ENCODE results near the gene MESD.
"Not testable (repeated sequence)": the region's sequence is repeated elsewhere in the genome, so short reads cannot be mapped to it uniquely, and the experiment has no call there.

Gene MESD

DNA sequence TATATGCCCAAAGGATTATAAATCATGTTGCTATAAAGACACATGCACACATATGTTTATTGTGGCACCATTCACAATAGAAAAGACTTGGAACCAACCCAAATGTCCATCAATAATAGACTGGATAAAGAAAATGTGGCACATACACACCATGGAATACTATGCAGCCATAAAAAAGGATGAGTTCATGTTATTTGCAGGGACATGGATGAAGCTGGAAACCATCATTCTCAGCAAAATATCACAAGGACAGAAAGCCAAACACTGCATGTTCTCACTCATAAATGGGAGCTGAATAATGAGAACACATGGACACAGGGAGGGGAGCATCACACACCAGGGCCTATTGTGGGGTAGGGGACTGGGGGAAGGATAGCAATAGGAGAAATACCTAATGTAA lies 24.2 kb downstream of the MESD start:
- DNase-seq (ENCODE audit: low read depth), result not testable (repeated sequence)

DNA sequence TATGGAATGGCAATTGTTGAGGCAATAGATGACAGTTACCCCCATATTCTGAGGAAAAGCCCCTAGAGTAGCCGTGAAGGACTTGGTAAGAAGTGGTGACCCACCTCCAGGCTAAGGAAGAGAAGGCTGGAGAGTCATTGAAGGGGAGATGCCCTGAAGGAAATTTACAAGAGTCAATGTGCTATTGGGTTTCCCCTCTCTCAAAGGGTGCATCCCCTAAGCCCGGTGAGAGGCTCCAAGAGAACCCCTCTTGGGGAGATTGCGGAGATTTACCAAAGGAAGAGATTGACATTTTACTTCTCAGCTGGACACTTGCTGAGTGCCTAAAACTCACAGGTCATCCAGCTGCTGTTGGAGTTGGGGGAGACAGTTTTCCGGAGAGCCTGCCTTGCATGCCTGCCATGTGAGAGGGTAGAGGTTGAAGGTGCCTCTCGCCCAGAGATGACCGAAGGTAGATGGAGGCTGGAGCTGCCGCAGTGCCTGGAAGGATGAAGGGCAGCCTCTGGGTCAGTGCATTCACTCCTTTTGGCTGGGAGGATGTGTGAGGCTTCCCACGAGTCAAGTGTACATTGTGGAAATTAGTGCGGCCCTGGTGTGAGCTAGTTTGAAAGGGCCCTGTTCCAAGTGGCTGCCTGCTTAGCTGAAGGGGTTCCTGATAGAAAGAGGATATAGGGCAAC lies 30.7 kb downstream of the MESD start:
- no peak for DNase-seq (ENCODE audit: low read depth)

DNA sequence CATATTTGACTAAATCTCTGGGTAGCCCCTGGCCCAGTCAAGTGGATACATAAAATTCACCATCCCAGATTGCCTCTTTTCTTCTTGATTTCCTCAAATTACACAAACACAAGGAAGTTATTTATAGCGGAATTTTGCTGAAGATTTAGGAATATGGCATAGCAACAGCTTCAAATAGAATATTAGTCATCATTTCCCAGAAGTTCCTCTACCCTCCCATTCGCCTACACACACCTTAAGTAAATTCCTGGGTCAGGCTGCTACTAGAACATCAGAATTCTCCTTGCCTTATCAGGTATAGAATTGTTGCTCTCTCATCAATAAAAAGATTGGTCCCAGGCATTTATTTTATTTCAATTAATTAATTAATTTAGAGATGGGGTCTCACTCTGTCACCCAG lies 31.6 kb downstream of the MESD start:
- DNase-seq (ENCODE audit: low read depth), result no peak

DNA sequence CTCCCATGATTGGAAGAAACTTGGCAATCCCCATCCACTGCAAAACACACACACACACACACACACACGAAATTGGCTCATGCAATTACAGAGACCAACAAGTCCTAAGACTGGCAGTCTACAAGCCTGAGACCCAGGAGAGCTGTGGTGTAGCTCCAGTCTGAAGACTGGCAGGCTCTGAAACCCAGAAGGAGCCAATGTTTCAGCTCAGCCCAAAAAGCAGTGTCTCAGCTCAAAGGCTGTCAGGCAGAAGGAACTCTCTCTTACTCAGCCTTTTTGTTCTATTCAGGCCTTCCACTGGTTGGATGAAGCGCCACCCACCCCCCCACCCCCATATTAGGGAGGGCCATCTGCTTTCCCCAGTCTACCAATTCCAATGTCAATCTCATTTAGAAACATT lies 32.1 kb downstream of the MESD start:
- no peak for DNase-seq (ENCODE audit: low read depth)

DNA sequence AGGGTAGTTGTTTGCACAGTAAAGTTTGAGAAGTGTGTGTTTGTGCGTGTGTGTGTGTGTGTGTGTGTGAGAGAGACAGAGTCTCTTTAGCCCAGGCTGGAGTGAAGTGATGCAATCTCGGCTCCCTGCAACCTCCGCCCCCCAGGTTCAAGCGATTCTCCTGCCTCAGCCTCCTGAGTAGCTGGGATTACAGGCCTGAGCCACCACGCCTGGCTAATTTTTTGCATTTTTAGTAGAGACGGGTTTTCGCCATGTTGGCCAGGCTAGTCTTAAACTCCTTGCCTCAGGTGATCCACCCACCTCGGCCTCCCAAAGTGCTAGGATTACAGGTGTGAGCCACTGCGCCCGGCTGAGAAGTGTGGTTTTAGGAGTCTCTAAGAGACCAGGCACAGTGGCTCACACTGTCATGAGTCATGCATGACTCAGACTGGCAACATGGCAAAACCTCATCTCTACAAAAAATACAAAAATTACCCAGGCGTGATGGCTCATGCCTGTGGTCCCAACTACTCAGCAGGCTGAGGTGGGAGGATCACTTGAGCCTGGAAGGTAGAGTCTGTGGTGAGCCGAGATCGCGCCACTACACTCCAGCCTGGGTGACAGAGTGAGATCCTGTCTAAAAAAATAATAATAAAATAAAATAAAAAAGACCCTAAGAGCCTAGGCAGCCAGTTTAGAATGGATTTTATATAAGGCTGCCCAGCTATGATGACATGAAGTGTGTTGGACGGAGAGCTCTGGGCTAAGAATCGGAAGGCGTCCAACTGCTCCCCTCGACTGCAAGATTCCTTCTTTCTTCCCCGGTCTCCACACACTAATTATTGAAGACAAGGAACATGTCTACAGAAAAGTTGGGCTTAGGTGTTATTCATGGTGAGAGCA lies 33.8 kb downstream of the MESD start:
- DNase-seq (ENCODE audit: low read depth), result peak; percentile 78

DNA sequence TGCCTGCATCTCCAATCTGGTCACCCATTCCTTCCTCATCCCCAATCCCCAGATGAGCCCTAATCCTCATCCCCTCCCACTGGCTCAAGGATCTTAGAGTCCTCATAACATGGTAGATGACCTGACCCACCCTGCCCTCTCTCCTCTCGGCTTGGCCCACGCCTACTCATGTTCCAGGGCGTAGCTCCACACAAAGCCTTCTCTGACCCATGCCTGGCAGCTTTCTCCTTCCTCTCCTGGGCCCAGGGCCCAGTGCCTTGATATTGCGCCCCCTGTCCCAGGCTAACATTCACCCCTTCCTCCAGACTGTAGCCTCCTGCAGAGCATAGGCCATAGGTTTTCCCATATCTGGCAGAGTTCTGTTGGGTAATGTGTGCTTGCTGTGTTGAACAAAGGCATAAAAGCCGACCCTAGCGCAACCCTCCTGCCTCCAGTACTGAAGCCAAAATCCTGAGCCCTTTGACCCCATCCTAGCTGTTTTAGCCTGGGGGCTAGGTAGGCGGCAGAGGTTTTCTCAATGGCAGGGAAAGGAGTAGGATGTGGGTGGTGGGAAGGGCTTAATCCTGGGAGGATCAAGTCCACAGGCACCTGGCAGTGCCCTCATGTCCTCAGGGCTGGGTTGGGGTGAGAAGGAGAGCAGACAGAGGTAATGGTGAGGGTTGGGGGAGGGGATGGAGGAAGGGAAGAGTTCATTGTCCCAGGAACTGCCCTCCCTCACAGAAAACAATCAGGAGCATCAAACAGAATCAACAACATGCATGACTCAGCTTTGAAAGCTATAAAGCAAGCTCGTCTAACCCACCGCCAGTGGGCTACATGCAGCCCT lies 35.5 kb downstream of the MESD start:
- no peak for DNase-seq (ENCODE audit: low read depth)

DNA sequence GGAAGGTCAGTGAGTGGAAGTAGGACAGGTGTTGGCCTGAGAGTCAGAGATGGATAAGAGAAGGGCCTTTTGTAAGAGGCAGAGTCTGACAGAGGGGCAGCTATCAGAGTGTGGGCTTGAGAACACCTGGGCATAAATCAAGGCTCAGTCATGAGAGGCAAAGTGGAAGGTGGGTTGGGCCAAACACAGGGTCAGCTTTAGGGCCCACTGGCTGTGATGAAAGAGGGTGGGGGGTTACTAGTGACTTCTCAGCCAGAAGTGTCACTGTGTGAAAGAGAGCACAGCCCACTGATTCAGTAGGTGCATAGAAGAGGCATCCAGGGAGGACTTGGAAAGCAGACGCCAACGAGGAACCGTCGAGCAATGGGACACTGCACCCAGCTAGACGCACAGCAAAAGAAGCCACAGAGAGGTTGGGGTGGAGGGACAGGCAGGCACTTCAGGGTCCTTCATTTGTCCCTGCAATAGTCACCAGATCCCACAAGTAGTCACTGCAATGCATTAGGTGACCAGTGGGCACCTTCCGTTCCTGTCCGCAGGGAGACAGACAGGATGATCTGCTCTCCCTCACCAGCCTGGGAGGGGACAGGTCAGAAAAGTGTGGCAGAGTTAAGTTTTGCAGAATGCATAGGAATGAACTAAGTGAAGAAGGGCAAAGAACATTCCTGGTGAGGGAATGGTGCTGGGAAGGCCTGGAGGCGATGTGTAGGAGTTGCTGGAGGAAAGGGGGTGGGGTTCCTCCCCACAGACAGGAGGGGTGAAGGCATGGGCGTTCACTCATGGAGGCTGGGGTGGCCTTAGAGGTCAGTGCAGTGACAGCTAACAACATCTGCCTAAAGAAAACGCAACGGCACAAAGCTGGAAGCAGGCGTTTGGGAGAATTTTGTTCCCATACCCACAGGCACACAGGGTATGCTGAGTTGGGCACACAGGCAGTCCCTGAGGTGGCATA lies 36.3 kb downstream of the MESD start:
- DNase-seq (ENCODE audit: low read depth), result no peak

DNA sequence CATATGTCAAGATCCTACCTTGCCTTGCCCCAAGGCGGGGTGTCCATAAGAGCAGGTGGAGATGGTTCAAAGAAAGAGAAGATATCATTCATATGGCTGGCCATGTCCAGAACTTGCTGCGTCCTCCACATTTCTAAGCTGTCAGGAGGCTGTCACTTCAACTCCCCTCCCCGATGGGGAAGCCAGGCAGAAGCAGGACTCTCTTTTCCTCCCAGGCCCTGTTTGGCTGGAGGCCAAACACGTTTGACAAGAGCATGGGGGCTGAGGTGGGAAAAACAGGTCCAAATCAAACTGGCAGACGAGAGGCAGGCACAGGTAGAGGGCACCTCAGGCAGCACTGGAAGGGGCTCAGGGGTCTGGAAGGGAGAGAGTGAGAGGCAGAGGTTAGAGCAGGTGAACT lies 37.7 kb downstream of the MESD start:
- no peak for DNase-seq (ENCODE audit: low read depth)

DNA sequence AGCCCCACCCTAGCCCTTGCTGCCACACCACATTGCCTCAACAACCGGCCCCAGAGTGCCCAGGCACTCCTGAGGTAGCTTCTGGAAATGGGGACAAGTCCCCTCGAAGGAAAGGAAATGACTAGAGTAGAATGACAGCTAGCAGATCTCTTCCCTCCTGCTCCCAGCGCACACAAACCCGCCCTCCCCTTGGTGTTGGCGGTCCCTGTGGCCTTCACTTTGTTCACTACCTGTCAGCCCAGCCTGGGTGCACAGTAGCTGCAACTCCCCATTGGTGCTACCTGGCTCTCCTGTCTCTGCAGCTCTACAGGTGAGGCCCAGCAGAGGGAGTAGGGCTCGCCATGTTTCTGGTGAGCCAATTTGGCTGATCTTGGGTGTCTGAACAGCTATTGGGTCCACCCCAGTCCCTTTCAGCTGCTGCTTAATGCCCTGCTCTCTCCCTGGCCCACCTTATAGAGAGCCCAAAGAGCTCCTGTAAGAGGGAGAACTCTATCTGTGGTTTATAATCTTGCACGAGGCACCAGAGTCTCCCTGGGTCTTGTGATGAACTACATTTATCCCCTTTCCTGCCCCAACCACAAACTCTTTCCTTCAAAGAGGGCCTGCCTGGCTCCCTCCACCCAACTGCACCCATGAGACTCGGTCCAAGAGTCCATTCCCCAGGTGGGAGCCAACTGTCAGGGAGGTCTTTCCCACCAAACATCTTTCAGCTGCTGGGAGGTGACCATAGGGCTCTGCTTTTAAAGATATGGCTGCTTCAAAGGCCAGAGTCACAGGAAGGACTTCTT lies 39.1 kb downstream of the MESD start:
- no peak for DNase-seq (ENCODE audit: low read depth)

DNA sequence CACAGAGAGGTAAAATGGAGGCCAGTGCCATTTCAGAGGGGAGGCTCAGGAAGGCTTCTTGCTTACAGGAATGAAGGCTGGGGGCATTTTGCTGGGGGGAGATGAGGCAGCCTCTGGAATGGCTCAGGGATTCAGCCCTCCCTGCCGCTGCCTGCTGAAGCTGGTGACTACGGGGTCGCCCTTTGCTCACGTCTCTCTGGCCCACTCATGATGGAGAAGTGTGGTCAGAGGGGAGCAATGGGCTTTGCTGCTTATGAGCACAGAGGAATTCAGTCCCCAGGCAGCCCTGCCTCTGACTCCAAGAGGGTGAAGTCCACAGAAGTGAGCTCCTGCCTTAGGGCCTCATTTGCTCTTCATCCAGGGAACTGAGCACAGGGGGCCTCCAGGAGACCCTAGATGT lies 39.9 kb downstream of the MESD start:
- no peak for DNase-seq (ENCODE audit: low read depth)

DNA sequence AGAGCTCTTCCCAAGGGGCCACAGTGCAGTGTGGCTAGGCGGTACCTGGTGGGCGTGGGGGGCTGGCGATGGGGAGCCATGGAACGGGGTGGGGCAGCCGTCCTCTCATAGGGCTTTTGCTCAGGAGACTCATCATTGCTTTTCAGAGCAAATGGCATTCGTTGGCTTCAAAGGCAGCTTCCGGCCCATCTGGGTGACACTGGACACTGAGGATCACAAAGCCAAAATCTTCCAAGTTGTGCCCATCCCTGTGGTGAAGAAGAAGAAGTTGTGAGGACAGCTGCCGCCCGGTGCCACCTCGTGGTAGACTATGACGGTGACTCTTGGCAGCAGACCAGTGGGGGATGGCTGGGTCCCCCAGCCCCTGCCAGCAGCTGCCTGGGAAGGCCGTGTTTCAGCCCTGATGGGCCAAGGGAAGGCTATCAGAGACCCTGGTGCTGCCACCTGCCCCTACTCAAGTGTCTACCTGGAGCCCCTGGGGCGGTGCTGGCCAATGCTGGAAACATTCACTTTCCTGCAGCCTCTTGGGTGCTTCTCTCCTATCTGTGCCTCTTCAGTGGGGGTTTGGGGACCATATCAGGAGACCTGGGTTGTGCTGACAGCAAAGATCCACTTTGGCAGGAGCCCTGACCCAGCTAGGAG lies 40.8 kb downstream of the MESD start:
- no peak for DNase-seq (ENCODE audit: low read depth)

DNA sequence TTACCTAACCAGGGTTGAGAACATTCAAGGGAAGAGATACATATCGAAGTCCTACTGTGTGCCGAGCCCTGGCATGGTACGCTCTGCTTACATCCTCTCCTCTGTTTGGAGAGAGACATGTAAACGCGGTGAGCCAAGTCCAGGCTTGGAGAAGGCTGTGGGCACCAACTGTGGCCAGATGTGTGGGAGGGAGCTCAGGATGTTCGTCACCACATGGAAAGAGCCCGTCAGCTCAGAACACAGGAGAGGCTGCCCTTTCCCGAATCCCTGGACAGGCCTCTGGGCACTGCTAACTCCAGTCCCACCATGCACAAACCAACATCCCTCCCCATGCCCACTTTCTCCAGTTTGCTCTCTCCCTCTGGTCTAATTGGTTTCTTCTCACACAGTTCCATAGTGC lies 43.0 kb downstream of the MESD start:
- DNase-seq (ENCODE audit: low read depth), result no peak

DNA sequence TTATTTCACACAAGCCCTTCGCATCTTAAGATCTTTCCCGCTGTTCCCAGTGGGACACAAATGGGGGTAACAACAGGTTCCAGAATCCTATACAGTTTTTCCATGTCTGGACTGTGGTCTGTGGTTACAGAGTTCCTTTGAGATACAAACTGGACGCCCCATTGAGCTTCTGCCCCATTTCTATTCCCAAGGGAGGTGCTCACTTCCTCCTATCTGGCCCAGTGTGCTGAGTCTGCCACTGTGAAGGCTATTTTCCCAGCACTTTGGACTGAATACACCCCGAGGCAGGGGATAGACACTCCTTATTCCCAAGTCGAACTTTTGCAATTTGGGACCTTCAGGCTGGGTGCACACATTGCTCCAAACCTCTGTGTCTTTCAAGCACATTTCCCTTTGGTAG lies 44.0 kb downstream of the MESD start:
- no peak for DNase-seq (ENCODE audit: low read depth)

DNA sequence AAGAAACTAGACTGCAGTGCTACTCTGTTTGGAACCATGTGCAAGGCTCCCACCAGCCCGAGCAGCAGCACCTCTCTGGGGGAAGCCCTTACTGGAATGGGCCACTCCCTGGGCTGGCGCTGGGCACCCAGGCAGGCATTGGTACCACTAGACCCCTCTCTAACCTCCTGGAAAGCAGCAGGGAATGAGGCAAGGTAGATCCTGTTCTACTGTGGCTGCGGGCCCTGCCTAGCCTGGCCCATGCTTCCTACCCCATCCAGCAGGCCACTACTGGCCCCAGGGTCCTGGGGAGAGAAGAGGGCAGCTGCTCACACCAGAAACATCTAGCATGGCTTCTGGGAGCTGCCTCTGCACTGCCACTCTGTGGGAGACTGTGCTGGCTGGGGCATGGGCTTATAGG lies 44.8 kb downstream of the MESD start:
- DNase-seq (ENCODE audit: low read depth), result no peak

DNA sequence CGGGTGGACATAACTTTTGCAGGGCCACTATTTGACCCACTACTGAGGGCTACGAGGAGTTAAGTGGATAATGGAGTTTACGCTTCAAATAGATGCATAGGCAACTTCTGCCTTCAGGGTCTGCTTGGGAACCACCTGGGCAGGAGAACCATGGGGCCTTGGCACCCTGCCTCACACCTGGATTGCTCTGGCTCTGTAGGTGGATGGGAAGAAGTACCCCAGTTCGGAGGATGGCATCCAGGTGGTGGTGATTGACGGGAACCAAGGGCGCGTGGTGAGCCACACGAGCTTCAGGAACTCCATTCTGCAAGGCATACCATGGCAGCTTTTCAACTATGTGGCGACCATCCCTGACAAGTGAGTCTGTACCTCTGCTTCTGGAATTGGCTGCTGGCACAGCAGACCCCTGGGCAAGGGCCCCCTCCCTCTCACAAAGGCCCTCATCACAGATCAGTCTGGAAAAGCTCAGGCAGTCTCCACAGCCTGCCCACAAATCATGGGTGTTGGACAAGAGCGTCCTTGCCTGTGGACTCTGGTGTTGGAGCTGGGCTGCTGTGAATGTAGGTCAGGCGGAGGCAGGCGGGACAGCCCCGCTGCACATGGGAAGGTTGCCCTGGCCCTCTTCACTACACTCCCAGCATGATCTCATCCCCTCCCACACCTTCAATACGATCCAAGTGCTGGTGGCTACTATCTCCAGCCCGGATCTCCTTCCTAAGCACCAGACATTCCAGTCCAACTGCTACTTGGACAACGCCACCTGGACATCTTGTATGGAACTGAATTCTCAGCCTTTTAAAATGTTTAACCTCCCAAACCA lies 46.7 kb downstream of the MESD start:
- no peak for DNase-seq (ENCODE audit: low read depth)

DNA sequence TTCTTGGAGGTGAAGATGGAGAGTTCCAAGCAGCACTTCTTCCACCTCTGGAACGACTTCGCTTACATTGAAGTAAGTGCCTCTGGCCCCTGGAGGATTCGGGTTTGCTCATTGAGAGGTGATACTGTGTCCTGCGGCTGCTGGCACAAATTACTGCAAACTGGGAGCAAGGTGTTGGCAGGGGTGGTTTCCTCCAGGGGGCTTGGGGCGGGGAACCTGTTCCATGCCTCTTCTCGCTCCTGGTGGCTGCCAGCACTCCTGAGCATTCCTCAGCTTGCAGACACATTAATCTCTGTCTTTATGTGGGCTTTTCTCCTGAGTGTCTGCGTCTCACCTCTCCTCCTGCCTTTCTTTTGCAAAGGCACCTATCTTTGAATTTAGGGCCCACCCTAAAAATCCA lies 47.4 kb downstream of the MESD start:
- DNase-seq (ENCODE audit: low read depth), result no peak

DNA sequence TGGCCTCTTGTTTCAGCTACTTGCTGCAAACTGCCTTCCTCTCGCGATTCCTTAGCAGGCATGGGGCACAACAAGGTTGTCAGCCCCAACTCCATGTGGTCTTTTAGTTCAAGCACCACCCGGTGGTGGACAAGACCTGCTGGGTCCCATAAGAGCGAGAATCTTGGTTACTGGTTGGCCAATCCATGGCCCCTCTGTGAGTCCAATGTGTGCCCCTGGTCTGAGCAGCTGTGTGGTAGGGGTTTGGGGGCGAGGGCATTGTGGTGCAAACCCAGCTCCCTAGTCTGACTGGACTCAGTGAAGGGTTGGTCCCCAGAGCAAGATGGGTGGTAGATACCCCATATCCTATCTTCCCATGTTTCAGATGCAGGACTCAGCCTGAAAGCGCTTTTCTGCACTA lies 48.8 kb downstream of the MESD start:
- DNase-seq (ENCODE audit: low read depth), result no peak

DNA sequence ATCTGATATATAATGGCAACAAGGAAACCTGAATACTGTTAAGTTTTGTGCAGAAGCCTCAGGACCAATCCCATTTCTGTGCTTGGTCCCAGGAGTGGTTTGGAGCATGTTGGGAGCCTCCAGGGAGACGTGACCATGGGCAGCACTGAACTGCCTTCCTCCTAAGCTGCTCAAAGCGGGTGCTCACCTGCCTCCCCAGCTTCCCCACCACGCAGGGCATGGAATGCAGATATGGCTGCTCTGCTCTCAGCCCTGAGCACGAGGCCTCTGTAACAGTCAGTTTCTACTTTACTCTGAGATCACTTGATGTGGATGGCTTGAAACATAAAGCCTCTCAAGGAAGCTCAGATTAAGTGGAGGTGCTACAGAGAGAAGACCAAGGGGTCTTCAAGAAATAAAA lies 49.3 kb downstream of the MESD start:
- no peak for DNase-seq (ENCODE audit: low read depth)

DNA sequence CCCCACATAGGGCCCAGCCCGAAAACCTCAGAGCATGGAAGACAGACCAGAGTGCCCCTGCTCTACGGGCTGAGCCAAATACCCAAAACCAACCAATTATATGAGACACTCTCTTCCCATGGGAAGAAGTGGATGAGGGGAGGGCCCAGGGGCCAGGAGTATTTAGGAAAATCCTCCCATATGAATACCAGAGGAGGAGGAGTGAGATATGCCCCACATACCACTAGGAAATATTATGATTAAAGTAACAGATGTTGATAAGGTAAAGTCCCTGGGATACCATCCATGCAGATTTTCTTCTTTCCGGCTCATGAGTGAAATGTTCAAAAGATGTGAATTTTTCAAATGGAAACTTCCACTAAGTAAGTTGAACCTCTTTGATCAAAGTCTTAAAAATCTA lies 50.4 kb downstream of the MESD start:
- DNase-seq (ENCODE audit: low read depth), result no peak

Data from fibroblast of gingiva (primary cell).